Measurements from ENCODE around the gene UGP2.

DNA sequence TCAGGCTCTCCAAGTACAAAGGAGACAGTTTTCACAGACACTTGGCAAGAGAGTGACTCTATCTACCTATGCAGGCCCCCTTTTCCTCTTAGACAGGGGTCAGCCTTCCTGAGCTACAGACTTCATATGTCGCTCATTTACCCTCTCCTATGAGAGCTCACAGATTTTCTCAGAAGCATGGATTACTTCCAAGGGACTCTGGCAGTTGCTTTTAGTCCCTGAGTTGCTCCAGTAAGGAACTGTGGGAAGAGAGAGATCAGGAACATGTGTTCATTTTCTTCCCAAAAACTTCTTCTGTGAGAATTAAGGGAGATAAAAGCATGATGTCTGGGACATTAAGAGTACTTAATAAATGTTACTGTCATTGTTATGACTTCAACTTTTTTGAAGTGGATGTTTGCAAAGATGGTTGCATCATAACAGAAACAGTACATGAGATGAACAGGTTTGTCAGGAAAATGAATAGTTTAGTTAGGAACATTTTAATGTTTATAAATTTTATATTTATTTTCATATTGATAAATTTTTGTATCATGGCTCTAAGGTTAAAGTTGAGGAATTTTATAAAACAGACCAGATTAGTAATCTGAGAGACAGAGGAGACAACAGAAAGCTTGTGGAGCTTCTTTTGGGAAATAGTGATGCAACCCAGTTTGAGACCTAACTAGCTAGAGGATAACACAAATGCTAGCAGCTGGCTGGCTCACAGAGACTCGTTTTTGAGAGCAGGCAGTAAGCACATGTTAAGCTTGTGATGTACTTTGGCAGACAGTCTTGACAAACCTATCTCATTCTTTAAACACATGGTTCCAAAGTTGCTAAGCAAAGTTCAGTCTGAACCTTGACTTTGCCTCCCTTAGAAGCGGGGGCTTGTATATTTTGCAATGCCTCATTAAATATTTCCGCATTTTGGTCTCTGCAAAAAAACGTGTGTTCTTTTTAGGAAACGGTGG lies 21.7 kb upstream of the UGP2 start:
- TF ChIP-seq, protein P1, sequence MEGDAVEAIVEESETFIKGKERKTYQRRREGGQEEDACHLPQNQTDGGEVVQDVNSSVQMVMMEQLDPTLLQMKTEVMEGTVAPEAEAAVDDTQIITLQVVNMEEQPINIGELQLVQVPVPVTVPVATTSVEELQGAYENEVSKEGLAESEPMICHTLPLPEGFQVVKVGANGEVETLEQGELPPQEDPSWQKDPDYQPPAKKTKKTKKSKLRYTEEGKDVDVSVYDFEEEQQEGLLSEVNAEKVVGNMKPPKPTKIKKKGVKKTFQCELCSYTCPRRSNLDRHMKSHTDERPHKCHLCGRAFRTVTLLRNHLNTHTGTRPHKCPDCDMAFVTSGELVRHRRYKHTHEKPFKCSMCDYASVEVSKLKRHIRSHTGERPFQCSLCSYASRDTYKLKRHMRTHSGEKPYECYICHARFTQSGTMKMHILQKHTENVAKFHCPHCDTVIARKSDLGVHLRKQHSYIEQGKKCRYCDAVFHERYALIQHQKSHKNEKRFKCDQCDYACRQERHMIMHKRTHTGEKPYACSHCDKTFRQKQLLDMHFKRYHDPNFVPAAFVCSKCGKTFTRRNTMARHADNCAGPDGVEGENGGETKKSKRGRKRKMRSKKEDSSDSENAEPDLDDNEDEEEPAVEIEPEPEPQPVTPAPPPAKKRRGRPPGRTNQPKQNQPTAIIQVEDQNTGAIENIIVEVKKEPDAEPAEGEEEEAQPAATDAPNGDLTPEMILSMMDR (IDR thresholded peaks at IDR 0.05; ENCODE audit: low read length) = no peak
- no peak for TF ChIP-seq EZH2 (IDR thresholded peaks at IDR 0.05; ENCODE audit: borderline replicate concordance, low read length)
